Measurements from ENCODE around the gene ZNF543. TPM values are rescaled to one million over a fixed set of nuclear protein-coding genes. Genes with fewer than 3 reads are reported as not detected.

Gene ZNF543
- total RNA-seq, 2 experiments from 2014 or later, result 4.0 to 4.3 TPM

GRCh38 chr19:57327993-57328392 lies 7.7 kb downstream of the ZNF543 start:
- POLR2A ChIA-PET, result no interaction called here
- no peak for TF ChIP-seq CTCF (IDR thresholded peaks at IDR 0.05)
- peaks cover 72 to 76% of the 10 kb centered on the region in 2 experiments for H3K9me3 ChIP-seq (ENCODE audit: control insufficient read depth in 1 of 2, insufficient read depth in 1 of 2, low read length in 2 of 2)
- Mint-ChIP-seq H3K27ac (no peak overlapping the region), H3K36me3 (ENCODE audit: low read depth) (peaks cover 96% of the 10 kb centered on the region), H3K4me3 (no peak overlapping the region), H3K27me3 (no peaks in the 10 kb centered on the region), H3K9me3 (peaks cover 10% of the 10 kb centered on the region), H3K4me1 (ENCODE audit: low read depth) (no peaks in the 10 kb centered on the region)
- no peak overlapping the region for H3K27ac ChIP-seq (ENCODE audit: low read depth in 1 of 2, low read length in 2 of 2)
- DNase-seq (no peak), ATAC-seq (ENCODE audit: poor library complexity) (no peak)
- no peaks in the 10 kb centered on the region for H3K27me3 ChIP-seq (ENCODE audit: control insufficient read depth in 1 of 2, insufficient read depth in 2 of 2, low read length in 2 of 2)
- CTCF ChIA-PET, result no interaction called here
- H3K36me3 ChIP-seq (ENCODE audit: insufficient read depth, low read length), result peaks cover 56% of the 10 kb centered on the region
- H3K4me1 ChIP-seq (ENCODE audit: insufficient read depth, low read length), result no peaks in the 10 kb centered on the region
- intact Hi-C loops (cut with DNase I, micrococcal nuclease), result no loop called here
- no peak overlapping the region for H3K4me3 ChIP-seq (ENCODE audit: low read length)

- ATAC-seq (ENCODE audit: poor library complexity), result no peak
- intact Hi-C loops (cut with DNase I, micrococcal nuclease), result no loop called here
Measured at GRCh38 chr19:57334191-57334590, 13.9 kb downstream of the ZNF543 start.

GRCh38 chr19:57338877-57339276 lies 18.6 kb downstream of the ZNF543 start:
- Histone ChIP-seq H3K9me3 (ENCODE audit: control insufficient read depth in 1 of 2, insufficient read depth in 1 of 2, low read length in 2 of 2) (peaks cover 14 to 29% of the 10 kb centered on the region in 2 experiments), H3K4me3 (ENCODE audit: low read length) (no peak overlapping the region), H3K27me3 (ENCODE audit: control insufficient read depth in 1 of 2, insufficient read depth in 2 of 2, low read length in 2 of 2) (no peaks in the 10 kb centered on the region), H3K4me1 (ENCODE audit: insufficient read depth, low read length) (no peaks in the 10 kb centered on the region), H3K36me3 (ENCODE audit: insufficient read depth, low read length) (no peaks in the 10 kb centered on the region), H3K27ac (ENCODE audit: low read depth in 1 of 2, low read length in 2 of 2) (no peak overlapping the region)
- peaks cover 37% of the 10 kb centered on the region for H3K36me3 Mint-ChIP-seq (ENCODE audit: low read depth)
- no peak overlapping the region for H3K4me3 Mint-ChIP-seq
- DNase-seq (no peak), ATAC-seq (ENCODE audit: poor library complexity) (no peak)
- H3K4me1 Mint-ChIP-seq (ENCODE audit: low read depth), result no peaks in the 10 kb centered on the region
- CTCF ChIA-PET, result no interaction called here
- H3K27ac Mint-ChIP-seq, result no peak overlapping the region
- TF ChIP-seq CTCF (IDR thresholded peaks at IDR 0.05), result no peak
- H3K27me3 Mint-ChIP-seq, result no peaks in the 10 kb centered on the region
- intact Hi-C loops (cut with DNase I, micrococcal nuclease), result no loop called here
- H3K9me3 Mint-ChIP-seq, result peaks cover 7% of the 10 kb centered on the region
- POLR2A ChIA-PET, result no interaction called here

More at GRCh38 chr19:57334191-57334590, 13.9 kb downstream of the ZNF543 start:
- no peaks in the 10 kb centered on the region for H3K27me3 ChIP-seq (ENCODE audit: control insufficient read depth in 1 of 2, insufficient read depth in 2 of 2, low read length in 2 of 2)
- no peak overlapping the region for H3K4me3 ChIP-seq (ENCODE audit: low read length)
- DNase-seq, result no peak
- no peaks in the 10 kb centered on the region for H3K36me3 ChIP-seq (ENCODE audit: insufficient read depth, low read length)
- ChIA-PET CTCF (no interaction called here), POLR2A (no interaction called here)
- Mint-ChIP-seq H3K4me1 (ENCODE audit: low read depth) (no peaks in the 10 kb centered on the region), H3K4me3 (no peak overlapping the region), H3K36me3 (ENCODE audit: low read depth) (peaks cover 71% of the 10 kb centered on the region), H3K27me3 (no peaks in the 10 kb centered on the region), H3K27ac (no peak overlapping the region), H3K9me3 (peaks cover 2% of the 10 kb centered on the region)
- no peak overlapping the region for H3K27ac ChIP-seq (ENCODE audit: low read depth in 1 of 2, low read length in 2 of 2)
- peaks cover 28 to 55% of the 10 kb centered on the region in 2 experiments for H3K9me3 ChIP-seq (ENCODE audit: control insufficient read depth in 1 of 2, insufficient read depth in 1 of 2, low read length in 2 of 2)
- no peaks in the 10 kb centered on the region for H3K4me1 ChIP-seq (ENCODE audit: insufficient read depth, low read length)
- TF ChIP-seq CTCF (IDR thresholded peaks at IDR 0.05), result no peak
